Keratinocyte (primary cell): Measurements from ENCODE around the gene TEX261. TPM values are rescaled to one million over a fixed set of nuclear protein-coding genes. Genes with fewer than 3 reads are reported as not detected.

Experiments
- DNase-seq: peaks from one replicate; pipeline ENCODE4 v3.0.0-alpha.2; 2011; ENCODE audit warnings: low read depth, missing footprints, low spot score
- FAIRE-seq: peaks from 2 replicates; lab custom pipeline; 2011; peaks lifted over from hg19 to GRCh38; lab: Jason Lieb, UNC
- H2AFZ ChIP-seq: 2 replicates; pipeline ENCODE4 v1.6.0; 2012; ENCODE audit warnings: low read length, control low read depth, inconsistent platforms; ENCODE audit not compliant: control insufficient read depth
- H3K27ac ChIP-seq: 2 replicates; pipeline ENCODE4 v1.5.1; 2011; ENCODE audit warnings: low read length; ENCODE audit not compliant: control insufficient read depth, insufficient read depth
- H3K27me3 ChIP-seq: 3 replicates; pipeline ENCODE4 v1.6.0; 2011; ENCODE audit warnings: low read length; ENCODE audit not compliant: control insufficient read depth, insufficient read depth; ENCODE audit errors: extremely low read depth
- H3K36me3 ChIP-seq, 2 experiments: 2 replicates in 1 of 2; 3 replicates in 1 of 2; pipeline ENCODE4 v1.5.1; 2011; ENCODE audit warnings: low read length in 2 of 2, mild to moderate bottlenecking in 1 of 2; ENCODE audit not compliant: control insufficient read depth in 2 of 2, insufficient read depth in 2 of 2; ENCODE audit errors: extremely low read depth in 1 of 2
- H3K4me1 ChIP-seq: 3 replicates; pipeline ENCODE4 v1.5.1; 2011; ENCODE audit warnings: low read length; ENCODE audit not compliant: control insufficient read depth, insufficient read depth; ENCODE audit errors: extremely low read depth
- H3K4me2 ChIP-seq: 3 replicates; pipeline ENCODE4 v1.6.0; 2011; ENCODE audit warnings: low read depth, low read length; ENCODE audit not compliant: control insufficient read depth, insufficient read depth; ENCODE audit errors: extremely low read depth
- H3K4me3 ChIP-seq, 3 experiments: fragments of 200-600 bp in 1 of 3; sonication (generic) in 1 of 3; 2 replicates in 2 of 3; 3 replicates in 1 of 3; pipeline ENCODE4 v1.5.1; 2011 to 2016; ENCODE audit warnings: low read length in 3 of 3, mild to moderate bottlenecking in 3 of 3, control low read depth in 2 of 3, inconsistent platforms in 1 of 3, low read depth in 1 of 3, mixed read lengths in 1 of 3, mixed run types in 1 of 3, moderate library complexity in 1 of 3; ENCODE audit not compliant: control insufficient read depth in 2 of 3, insufficient read depth in 2 of 3; ENCODE audit errors: extremely low read depth in 1 of 3
- H3K79me2 ChIP-seq: 2 replicates; pipeline ENCODE4 v1.6.0; 2012; ENCODE audit warnings: low read length; ENCODE audit not compliant: control insufficient read depth, insufficient read depth
- H3K9ac ChIP-seq: 3 replicates; pipeline ENCODE4 v1.6.0; 2011; ENCODE audit warnings: low read length; ENCODE audit not compliant: control insufficient read depth, insufficient read depth; ENCODE audit errors: extremely low read depth
- H3K9me1 ChIP-seq: 3 replicates; pipeline ENCODE4 v1.6.0; 2011; ENCODE audit warnings: low read length; ENCODE audit not compliant: control insufficient read depth, insufficient read depth; ENCODE audit errors: extremely low read depth
- H3K9me3 ChIP-seq: 2 replicates; pipeline ENCODE4 v1.5.1; 2012; ENCODE audit warnings: low read depth, low read length; ENCODE audit not compliant: control insufficient read depth
- H4K20me1 ChIP-seq: 3 replicates; pipeline ENCODE4 v1.6.0; 2011; ENCODE audit warnings: low read length; ENCODE audit not compliant: control insufficient read depth, insufficient read depth; ENCODE audit errors: extremely low read depth
- EZH2 ChIP-seq: IDR thresholded peaks from one replicate; pipeline ENCODE4 v1.6.1; 2012; ENCODE audit warnings: inconsistent platforms, mild to moderate bottlenecking, low read length, moderate library complexity
- dilution Hi-C: fragments of 300-500 bp; cut with MboI; formaldehyde crosslinking; loops from one replicate; pipeline ENCODE4 v1.7.0; 2020; ENCODE audit warnings: low sequenced_read_pairs; ENCODE audit not compliant: extremely low pct_ligation_motif_present
- polyA plus RNA-seq, 5 experiments: library from polyadenylated mRNA; depleted of rRNA in 3 of 5; stranded (reverse) in 3 of 5; stranded (forward) in 1 of 5; unstranded in 1 of 5; fragments of >200 nt; gene quantifications; 1 replicate in 1 of 5; 2 replicates in 3 of 5; 3 replicates in 1 of 5; pipeline versions ENCODE4 v1.2.1 to v1.2.3, GENCODE V29; 2011 to 2012; ENCODE audit warnings: missing spikeins in 2 of 5, low read depth in 1 of 5, low replicate concordance in 1 of 5
- TF ChIP-seq, protein P1 (sequence below), 3 experiments: IDR thresholded peaks in 1 of 3; conservative IDR thresholded peaks in 1 of 3; optimal IDR thresholded peaks in 1 of 3; 2 replicates in 2 of 3; 3 replicates in 1 of 3; pipeline versions ENCODE3 to v1.5.1; 2011; ENCODE audit warnings: low read length in 3 of 3, mild to moderate bottlenecking in 3 of 3, moderate library complexity in 2 of 3, control low read depth in 1 of 3, inconsistent platforms in 1 of 3; ENCODE audit not compliant: insufficient read depth in 2 of 3; ENCODE audit errors: extremely low read depth in 1 of 3

Gene TEX261
- polyA plus RNA-seq, 1 donor (not counting 4 experiments of a cell fraction or from before 2014, with no cell fraction given): 78.8 TPM

DNA sequence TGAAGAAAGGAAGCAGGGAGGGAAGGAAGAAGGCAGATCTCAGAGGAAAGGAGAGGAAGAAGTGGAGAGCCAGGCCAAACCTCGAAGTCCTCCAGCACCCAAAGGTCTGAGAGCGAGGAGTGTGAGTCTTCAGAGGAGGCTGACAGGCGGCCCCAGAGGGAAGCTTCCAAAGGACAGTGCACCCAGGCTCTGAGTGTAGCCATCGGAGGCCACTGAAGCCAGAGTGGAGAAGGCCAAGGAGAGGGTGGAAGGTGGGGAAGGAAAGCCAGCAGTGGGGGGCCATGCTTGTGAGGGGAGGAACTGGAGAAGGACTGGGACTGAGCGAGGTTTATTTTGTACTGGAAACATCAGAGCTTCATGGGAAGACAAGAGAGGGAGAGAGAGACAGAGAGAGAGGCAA is 53.0 kb downstream of the TEX261 start:
- no peak for FAIRE-seq

GRCh38 chr2:70941186-70941585 is 53.5 kb downstream of the TEX261 start:
- Histone ChIP-seq H3K4me3 (no peak overlapping the region), H3K79me2 (no peaks in the 10 kb centered on the region), H3K4me2 (no peak overlapping the region), H3K4me1 (no peaks in the 10 kb centered on the region), H3K36me3 (no peaks in the 10 kb centered on the region), H3K27me3 (peaks cover 20% of the 10 kb centered on the region), H3K27ac (no peak overlapping the region), H3K9me1 (no peaks in the 10 kb centered on the region), H3K9ac (no peak overlapping the region), H3K9me3 (no peaks in the 10 kb centered on the region), H2AFZ (no peak overlapping the region), H4K20me1 (no peaks in the 10 kb centered on the region)
- TF ChIP-seq EZH2: no peak
- TF ChIP-seq, protein P1, sequence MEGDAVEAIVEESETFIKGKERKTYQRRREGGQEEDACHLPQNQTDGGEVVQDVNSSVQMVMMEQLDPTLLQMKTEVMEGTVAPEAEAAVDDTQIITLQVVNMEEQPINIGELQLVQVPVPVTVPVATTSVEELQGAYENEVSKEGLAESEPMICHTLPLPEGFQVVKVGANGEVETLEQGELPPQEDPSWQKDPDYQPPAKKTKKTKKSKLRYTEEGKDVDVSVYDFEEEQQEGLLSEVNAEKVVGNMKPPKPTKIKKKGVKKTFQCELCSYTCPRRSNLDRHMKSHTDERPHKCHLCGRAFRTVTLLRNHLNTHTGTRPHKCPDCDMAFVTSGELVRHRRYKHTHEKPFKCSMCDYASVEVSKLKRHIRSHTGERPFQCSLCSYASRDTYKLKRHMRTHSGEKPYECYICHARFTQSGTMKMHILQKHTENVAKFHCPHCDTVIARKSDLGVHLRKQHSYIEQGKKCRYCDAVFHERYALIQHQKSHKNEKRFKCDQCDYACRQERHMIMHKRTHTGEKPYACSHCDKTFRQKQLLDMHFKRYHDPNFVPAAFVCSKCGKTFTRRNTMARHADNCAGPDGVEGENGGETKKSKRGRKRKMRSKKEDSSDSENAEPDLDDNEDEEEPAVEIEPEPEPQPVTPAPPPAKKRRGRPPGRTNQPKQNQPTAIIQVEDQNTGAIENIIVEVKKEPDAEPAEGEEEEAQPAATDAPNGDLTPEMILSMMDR (optimal IDR thresholded peaks at IDR 0.05 in 1 of 3, IDR thresholded peaks at IDR 0.05 in 1 of 3, conservative IDR thresholded peaks at IDR 0.05 in 1 of 3; ENCODE audit: extremely low read depth in 1 of 3, insufficient read depth in 2 of 3, low read length in 3 of 3): no peak
- DNase-seq (no peak), FAIRE-seq (no peak)
- dilution Hi-C loops: no loop called here

More for the DNA sequence above, 53.0 kb downstream of the TEX261 start:
- Histone ChIP-seq H3K36me3 (no peaks in the 10 kb centered on the region), H3K9ac (no peak overlapping the region), H3K4me1 (no peaks in the 10 kb centered on the region), H2AFZ (no peak overlapping the region), H3K27me3 (peaks cover 20% of the 10 kb centered on the region), H3K79me2 (no peaks in the 10 kb centered on the region), H3K9me1 (no peaks in the 10 kb centered on the region), H3K4me2 (no peak overlapping the region), H3K4me3 (no peak overlapping the region), H4K20me1 (no peaks in the 10 kb centered on the region), H3K9me3 (no peaks in the 10 kb centered on the region), H3K27ac (no peak overlapping the region)
- dilution Hi-C loops: no loop called here
- DNase-seq: no peak
- TF ChIP-seq EZH2: no peak
- TF ChIP-seq, protein P1 (optimal IDR thresholded peaks at IDR 0.05 in 1 of 3, IDR thresholded peaks at IDR 0.05 in 1 of 3, conservative IDR thresholded peaks at IDR 0.05 in 1 of 3; ENCODE audit: extremely low read depth in 1 of 3, insufficient read depth in 2 of 3, low read length in 3 of 3): no peak
